ENCODE results near the gene SEC24C. TPM values are rescaled to one million over a fixed set of nuclear protein-coding genes. Genes with fewer than 3 reads are reported as not detected.
"Not testable (repeated sequence)": the region's sequence is repeated elsewhere in the genome, so short reads cannot be mapped to it uniquely, and the experiment has no call there.

The SEC24C gene, protein sequence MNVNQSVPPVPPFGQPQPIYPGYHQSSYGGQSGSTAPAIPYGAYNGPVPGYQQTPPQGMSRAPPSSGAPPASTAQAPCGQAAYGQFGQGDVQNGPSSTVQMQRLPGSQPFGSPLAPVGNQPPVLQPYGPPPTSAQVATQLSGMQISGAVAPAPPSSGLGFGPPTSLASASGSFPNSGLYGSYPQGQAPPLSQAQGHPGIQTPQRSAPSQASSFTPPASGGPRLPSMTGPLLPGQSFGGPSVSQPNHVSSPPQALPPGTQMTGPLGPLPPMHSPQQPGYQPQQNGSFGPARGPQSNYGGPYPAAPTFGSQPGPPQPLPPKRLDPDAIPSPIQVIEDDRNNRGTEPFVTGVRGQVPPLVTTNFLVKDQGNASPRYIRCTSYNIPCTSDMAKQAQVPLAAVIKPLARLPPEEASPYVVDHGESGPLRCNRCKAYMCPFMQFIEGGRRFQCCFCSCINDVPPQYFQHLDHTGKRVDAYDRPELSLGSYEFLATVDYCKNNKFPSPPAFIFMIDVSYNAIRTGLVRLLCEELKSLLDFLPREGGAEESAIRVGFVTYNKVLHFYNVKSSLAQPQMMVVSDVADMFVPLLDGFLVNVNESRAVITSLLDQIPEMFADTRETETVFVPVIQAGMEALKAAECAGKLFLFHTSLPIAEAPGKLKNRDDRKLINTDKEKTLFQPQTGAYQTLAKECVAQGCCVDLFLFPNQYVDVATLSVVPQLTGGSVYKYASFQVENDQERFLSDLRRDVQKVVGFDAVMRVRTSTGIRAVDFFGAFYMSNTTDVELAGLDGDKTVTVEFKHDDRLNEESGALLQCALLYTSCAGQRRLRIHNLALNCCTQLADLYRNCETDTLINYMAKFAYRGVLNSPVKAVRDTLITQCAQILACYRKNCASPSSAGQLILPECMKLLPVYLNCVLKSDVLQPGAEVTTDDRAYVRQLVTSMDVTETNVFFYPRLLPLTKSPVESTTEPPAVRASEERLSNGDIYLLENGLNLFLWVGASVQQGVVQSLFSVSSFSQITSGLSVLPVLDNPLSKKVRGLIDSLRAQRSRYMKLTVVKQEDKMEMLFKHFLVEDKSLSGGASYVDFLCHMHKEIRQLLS
- total RNA-seq (2014; rRNA removed; shearing (Covaris generic)): 100 and 116 TPM in 2 replicates
- polyA plus RNA-seq (2015; cell fraction: cytosol; rRNA removed): 62.7 and 71.2 TPM in 2 replicates
- 155 and 171 TPM in 2 replicates for polyA plus RNA-seq (2015; cell fraction: nucleus; rRNA removed)

DNA sequence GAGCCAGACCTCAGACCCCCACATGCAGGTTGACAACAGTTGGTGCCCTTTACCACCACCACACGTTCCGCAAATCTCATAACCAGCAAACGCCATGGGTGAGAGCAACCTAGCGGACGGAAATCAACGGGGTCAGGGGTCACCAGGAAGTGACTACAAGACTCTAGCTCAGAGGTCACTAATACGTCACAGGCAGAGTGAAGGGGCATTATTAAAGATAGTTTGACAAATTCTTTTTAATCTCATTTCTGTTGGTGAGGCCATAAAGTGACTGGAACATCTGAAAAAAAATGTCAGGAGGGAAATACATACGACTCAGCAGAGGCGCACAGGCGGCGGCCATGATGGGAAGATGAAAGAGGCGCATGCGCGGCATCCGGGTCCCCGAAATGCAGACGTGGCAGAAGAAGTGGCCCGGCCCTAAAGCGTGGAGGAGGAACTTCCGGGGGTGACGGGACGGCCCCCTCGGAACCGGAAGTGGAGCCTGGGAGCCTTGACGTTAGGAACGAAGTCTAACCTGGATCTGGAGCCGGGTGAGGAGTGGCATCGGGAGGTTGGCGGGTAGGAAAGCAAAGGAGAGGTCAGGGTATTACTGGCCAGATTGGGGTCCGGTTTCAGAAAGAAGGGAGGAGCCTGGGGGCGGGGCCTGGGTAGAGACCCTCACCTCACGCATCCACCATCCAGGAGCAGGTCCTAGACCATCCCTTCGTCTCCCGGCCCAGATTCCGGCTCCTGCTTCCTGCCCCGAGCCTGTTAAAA is at the start of gene SEC24C:
SEC24C (plus strand) TSS at position 468 of the 759 bp plus-strand sequence. CDS start 2,461 bp downstream, outside the sequence.
- DNase-seq (ENCODE audit: low read depth): peak; percentile 93

DNA sequence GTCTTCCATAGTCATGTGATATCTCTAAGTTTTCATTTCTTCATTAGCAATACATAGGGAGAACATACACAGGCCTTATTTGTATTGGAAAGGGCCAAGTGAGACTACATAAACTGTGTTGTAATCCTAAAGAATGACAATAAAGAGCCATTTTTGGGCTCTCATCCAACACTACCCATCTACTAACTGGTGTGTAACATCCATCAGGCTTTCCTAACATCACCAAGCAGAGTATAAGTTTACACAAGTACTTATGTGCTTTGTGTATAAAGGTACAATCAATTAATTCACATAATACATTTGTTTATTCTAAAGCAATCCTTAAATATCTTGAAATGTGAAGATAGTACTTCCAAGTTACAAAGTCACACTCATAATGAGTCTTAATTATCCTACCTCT is 48.9 kb upstream of the SEC24C start:
- not testable (repeated sequence) for DNase-seq (ENCODE audit: low read depth)

DNA sequence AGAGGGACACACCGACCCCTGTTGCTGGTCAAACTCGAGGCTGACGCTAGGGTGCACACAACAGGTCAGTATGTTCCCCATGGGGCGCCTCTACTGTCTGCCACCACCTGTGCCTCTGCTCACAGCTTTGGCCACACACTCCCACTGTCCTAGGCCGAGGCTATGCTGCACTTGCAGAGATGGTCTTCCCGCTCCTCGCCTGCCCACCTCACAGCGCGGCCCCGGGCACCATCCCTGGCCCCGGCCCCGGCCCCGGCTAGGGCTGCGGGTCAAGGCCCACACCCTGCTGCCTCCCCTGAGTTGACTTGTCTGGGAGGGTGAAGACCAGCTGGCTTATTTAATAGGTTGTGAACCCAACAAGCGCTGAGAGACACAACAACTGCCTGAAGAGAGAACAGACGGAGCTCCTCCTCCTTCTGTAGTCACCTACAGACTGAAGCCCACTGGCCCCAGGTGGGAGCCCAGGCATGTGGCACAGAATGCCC is 46.5 kb upstream of the SEC24C start, which contains the start of gene AGAP5:
AGAP5 (minus strand) TSS at position 435 of the 485 bp plus-strand sequence; CDS start at position 81, 354 bp downstream.
- not testable (repeated sequence) for DNase-seq (ENCODE audit: low read depth)

DNA sequence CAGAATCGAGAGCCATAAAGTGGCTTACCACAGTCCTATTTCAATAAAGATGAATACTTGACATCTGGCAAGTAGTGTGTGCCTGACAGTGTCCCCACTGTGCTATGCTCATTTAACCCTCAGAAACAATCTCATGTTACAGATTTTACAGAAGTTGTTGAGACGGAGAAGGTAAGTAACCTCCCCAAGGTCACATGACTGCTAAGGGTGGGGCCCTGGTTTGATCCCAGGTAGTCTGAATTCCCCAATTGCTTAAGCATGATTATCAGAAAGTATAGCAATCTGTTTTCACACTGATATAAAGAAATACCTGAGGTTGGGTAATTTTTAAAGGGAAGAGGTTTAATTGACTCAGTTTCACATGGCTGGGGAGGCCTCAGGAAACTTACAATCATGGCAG is 45.4 kb upstream of the SEC24C start:
- not testable (repeated sequence) for DNase-seq (ENCODE audit: low read depth)

DNA sequence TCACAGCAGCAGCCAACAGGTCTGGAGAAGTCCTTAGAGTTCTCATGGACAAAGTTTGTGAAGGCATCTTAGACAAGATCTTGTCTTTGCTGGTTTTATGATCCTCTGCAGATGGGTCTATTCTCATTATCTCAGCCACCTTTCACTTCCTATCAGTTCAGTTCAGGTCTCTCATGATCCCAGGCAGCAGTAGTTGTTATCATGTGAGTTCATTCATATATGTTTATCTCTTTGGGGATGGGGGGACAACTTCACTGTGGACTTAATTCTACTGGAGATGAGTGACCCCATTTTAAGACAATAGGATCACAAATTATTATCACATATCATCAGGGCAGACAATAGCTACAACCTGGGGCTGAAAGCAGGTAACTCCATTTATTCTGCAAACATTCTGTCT is 40.2 kb upstream of the SEC24C start:
- not testable (repeated sequence) for DNase-seq (ENCODE audit: low read depth)

DNA sequence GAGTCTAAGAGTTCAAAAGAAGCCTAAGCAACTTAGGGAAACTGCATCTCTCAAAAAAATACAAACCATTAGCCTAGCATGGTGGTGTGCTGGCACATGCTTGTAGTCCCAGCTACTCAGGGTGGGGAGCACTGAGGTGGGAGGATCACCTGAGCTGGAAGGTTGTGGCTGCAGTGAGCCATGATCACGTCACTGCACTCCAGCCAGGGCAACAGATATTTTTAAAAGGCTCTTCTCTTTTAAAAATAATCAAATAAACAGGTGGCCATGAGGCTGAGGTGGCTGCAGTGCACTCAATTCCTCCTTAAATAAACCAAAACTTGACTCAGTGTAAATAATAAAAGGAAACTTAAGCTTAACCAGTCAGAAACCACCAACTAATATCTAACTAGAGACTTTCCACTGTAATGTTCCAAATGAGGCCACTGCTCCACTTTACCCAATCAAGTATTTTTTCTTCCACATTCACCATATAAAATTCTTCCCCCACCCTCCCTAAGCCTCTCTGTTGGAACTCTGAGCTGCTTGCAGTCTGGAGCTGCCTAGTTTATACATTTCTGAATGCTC is 38.6 kb upstream of the SEC24C start:
- DNase-seq (ENCODE audit: low read depth): not testable (repeated sequence)

DNA sequence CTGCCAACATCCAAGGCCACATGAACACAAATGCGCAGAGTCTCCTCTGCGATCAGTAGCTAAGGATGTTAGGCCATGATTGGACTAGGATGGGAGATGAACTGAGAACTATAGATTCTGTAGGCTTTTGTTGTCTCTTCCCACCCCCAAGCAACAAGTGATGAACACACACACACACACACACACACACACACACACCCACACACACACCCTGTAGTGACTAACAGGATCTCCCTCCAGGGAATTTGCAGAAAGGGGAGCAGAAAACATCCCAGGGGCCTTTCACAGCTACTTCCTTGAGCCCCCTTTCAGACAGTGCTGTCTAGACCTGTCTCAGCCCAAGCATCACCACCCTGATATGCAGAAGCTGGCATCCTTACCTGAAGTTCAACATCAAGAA is 37.7 kb upstream of the SEC24C start:
- not testable (repeated sequence) for DNase-seq (ENCODE audit: low read depth)

DNA sequence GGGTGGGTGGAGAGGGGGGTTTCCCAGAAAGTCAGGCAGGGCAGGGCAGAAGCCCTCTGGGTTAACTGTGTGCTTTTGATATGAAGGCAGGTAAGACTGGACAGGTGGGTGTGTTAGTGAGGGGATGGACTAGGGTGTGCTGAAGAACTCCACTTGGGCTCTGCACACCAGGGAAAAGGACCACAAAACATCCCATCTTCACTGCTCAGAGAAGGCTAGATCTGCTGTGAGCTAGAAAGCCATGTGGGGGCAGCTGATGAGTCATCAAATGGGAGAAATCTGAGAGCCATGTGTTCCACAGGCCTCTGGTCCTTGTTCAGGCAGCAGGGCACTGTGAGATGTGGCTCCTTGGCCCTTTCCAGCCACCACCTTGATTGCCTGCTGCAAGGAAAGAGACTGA is 36.5 kb upstream of the SEC24C start:
- not testable (repeated sequence) for DNase-seq (ENCODE audit: low read depth)

DNA sequence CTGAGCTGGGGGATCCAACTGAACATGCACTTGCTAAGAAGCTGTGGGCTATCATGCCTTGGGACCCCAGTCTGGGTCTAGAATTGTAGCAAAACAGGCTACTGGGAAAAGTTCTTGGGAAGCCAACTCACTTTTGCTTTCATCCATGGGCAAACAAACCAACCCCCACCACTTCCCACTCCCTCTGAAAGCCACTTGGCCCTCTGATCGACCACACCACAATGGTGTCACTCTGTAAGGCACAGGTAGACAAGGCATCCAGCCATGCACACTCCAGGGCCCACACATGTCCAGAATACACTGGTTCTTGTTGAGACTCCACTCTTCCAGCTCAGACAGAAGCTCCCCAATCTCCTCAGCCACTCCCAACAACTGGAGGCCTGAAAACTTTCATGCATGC is 36.0 kb upstream of the SEC24C start:
- not testable (repeated sequence) for DNase-seq (ENCODE audit: low read depth)

DNA sequence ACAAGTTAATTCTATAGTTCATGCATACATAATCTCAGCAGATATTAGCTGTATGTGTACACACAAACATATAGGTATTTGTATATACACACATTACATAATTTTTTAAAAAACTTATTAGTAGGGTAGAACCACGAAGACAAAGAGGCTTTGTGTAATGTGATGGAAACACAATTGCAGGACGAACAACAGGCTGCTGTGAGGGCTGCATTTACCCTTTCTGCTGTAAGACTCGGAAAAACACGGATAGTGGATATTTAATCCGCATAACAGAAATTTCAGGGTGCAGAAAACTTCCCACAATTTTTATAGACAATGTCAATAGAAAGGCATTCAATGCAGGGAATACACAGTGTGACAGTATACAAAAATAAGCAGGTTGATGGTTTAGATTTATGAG is 32.5 kb upstream of the SEC24C start:
- not testable (repeated sequence) for DNase-seq (ENCODE audit: low read depth)

DNA sequence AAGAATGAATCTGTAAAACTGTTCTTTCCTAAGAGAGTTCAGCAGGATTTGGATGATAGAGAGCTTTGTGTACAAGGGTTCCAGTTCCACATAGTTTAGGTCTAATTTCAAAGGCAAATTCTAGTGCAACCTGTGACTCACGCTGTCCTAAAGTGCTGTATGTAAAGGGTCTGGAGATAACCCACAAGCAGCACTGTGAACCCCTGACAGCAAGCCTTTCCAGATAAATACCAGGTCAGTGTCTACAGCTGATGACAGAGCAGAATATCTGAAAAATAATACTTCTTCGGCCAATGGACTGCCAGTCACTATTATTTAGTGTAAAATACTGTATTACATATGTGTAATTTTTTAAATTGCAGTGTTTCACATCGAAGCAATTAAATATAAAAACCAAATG is 30.3 kb upstream of the SEC24C start:
- DNase-seq (ENCODE audit: low read depth): not testable (repeated sequence)

DNA sequence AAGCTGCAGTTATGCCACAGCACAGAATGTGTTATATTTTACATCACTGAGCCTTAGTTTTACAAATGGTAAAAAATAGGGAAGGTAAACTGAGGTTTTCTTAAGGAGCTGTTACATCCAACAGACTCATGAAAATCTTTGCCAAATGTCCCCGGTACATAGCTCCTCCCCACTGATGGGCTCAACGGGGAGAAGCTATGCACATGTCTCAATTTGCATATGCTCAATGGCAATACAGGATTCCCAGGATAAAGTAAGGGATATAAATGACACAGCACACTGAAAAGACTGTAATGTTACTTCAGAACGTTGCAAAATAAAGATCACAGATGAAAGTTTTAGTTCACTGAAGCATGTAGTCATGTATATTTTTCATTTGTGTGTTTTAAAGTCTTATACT is 29.7 kb upstream of the SEC24C start:
- DNase-seq (ENCODE audit: low read depth): not testable (repeated sequence)

DNA sequence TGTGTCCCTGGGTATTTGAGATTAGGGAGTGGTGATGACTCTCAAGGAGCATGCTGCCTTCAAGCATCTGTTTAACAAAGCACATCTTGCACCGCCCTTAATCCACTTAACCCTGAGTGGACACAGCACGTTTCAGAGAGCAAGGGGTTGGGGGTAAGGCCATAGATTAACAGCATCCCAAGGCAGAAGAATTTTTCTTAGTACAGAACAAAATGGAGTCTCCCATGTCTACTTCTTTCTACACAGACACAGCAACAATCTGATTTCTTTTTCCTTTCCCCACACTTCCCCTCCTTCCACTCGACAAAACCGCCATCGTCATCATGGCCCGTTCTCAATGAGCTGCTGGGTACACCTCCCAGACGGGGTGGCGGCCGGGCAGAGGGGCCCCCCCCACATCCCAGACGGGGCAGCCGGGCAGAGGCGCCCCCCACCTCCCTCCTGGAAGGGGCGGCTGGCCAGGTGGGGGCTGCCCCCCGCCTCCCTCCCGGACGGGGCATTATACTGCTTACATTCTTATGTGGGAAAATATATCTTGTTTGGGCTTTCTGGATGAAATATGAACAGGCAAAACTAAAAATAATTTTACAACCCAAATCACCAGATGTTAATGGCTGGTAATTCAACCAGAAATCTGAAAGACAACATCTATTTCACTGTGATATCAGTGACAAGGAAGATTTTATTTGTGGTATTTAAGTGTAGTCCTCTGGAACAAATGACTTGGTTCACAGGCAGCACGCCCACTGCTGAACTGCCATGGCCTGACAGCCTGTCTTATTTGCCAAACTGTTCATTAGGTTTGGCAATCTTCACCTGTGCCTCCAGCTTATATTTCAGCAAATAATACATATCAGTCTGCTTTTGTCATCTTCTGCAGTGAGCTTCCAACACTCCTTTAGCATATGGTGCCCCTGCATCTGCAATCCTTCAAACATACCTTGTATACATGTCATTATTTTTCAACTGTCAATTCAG is 28.7 kb upstream of the SEC24C start:
- not testable (repeated sequence) for DNase-seq (ENCODE audit: low read depth)

DNA sequence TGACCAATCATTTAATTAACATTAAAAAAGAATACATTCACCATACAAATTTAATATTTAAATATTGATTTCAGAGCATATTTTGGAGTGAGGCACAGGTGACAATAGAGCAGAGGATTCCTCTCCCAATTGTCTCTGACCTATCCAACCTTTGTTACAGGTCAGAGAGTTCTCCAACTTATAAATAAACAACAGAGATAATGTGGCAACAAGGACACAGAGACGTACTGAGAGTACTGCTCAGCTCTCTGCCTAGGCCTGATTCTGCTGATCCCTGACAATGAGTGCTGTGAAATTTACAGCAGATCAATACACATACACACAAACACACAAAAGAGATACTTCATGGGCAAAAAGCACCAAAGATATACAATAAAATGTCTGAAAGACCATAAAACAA is 27.9 kb upstream of the SEC24C start:
- DNase-seq (ENCODE audit: low read depth): no peak

DNA sequence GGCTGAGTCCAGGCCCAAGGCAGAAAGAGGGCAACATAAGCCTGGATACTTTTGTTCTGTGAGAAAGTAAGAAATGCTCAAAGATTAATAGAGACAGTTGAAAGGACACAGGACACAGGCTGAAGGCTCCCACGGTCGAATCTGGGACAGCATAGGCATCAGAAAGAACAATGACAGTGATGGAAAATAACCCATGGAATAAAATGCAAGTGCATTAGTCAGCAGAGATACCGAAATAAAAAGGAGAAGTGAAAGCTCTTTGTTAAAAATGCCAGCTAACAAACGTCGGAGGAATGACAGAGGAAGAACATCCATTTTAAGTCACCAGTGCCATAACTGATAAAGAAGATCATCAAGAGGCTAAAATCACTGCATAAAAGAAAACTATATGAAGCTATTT is 26.6 kb upstream of the SEC24C start:
- no peak for DNase-seq (ENCODE audit: low read depth)

DNA sequence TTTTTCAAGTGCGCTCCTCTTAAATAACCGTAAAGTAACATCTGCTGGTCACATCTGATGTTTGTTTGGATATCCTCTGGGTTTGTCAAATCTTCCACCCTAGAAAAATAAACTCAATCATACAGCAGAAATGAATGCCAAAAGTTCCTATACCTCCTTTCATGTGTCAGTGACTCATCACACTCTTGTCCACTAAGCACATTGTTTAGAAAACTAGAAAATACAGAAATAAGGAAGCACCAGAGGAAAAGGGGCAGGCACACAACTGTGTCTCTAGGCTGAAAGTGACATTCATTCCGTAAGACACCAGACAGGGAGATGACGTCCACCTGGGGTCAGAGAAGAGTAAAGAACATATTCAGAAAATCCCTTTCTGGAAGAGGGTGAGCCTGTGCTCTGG is 23.6 kb upstream of the SEC24C start:
- DNase-seq (ENCODE audit: low read depth): not testable (repeated sequence)

DNA sequence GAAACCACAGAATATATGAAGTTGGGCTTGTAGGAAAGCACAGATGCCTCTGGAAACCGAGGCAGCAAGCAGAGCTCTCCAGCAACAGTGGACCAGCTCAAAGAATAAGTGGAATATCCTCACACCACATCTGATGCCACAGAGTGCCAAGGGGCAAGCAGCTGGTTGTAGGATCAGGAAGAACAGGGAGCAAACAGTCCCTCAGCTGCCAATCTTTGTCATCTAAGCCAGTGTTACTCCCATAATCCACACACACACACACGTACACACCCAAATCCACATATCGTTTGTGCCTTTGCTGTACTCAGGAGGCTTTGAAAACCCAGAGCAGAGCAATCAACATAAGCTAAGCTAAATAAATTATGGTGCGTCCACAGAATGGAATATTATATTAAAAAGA is 20.7 kb upstream of the SEC24C start:
- no peak for DNase-seq (ENCODE audit: low read depth)

DNA sequence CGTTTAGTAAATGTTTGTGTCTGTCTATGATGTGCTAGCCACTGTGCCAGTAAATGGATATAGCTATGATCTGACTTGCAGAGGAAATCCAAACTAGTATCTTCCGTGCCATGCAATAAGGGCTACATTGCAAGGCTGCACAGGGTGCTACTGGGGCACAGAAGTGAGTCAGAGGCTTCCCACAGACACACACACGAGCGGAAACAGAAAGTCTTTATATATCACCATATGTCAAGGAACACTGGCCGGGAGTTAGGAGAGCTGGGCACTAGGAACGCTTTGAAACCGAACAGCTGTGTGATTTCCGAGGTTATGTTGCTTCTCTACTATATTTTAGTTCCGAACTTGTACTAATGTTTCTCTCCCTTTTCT is 14.4 kb upstream of the SEC24C start:
- not testable (repeated sequence) for DNase-seq (ENCODE audit: low read depth)
